GM13976 (cell line): ENCODE measurements around the gene REXO5.

Source experiments
- DNase-seq: peaks from one replicate; pipeline ENCODE4 v3.0.0; 2012; ENCODE audit warnings: low spot score
- CTCF ChIP-seq: IDR thresholded peaks from 2 replicates; pipeline ENCODE4 v1.5.1; 2012; ENCODE audit warnings: borderline replicate concordance, mild to moderate bottlenecking; ENCODE audit not compliant: insufficient read depth; ENCODE audit errors: extremely low read depth, missing control alignments, control extremely low read depth
- in situ Hi-C: fragments of 300-500 bp; cut with MboI; formaldehyde crosslinking; loops from one replicate; pipeline ENCODE4 v1.12.0; 2022; ENCODE audit warnings: low sequenced_read_pairs, mixed read lengths, inconsistent platforms; ENCODE audit not compliant: unreplicated experiment

REXO5 gene

GRCh38 chr16:20844588-20844987, 38.3 kb downstream of the REXO5 start:
- DNase-seq = no peak

GRCh38 chr16:20846030-20846429, 39.7 kb downstream of the REXO5 start:
- DNase-seq = no peak
- in situ Hi-C loops = no loop called here
- no peak for TF ChIP-seq CTCF

More at GRCh38 chr16:20844588-20844987, 38.3 kb downstream of the REXO5 start:
- no peak for TF ChIP-seq CTCF
- in situ Hi-C loops = no loop called here

- TF ChIP-seq CTCF = no peak
- DNase-seq = no peak
- in situ Hi-C loops = no loop called here
Measured at GRCh38 chr16:20846551-20846950, 40.2 kb downstream of the REXO5 start.

GRCh38 chr16:20847550-20847949, 41.2 kb downstream of the REXO5 start:
- TF ChIP-seq CTCF = no peak
- in situ Hi-C loops = no loop called here
- DNase-seq = no peak

GRCh38 chr16:20849589-20850390, 43.5 kb downstream of the REXO5 start:
- peak; percentile 89 for TF ChIP-seq CTCF
- in situ Hi-C loops = loop anchor here (5.0 kb wide), 1 partner anchor 233 kb away; no protein-coding TSS in a partner anchor
- DNase-seq = peak; percentile 36

GRCh38 chr16:20850981-20851380, 44.7 kb downstream of the REXO5 start:
- TF ChIP-seq CTCF = no peak
- no peak for DNase-seq
- in situ Hi-C loops = loop anchor here (5.0 kb wide), 1 partner anchor 231 kb away; no protein-coding TSS in a partner anchor
